ENCODE data around the gene LPAR5.

Gene LPAR5

GRCh38 chr12:6635856-6636531, at the start of gene LPAR5:
TSS of gene LPAR5 (minus strand) at chr12:6635959. CDS start at chr12:6621248, 14,711 bp downstream.
- DNase-seq (ENCODE audit: low read depth), result peak; percentile 40

GRCh38 chr12:6684609-6685008, 48.9 kb upstream of the LPAR5 start:
- peak; percentile 49 for DNase-seq (ENCODE audit: low read depth)

- no peak for DNase-seq (ENCODE audit: low read depth)
Observed at GRCh38 chr12:6676962-6677361, 41.2 kb upstream of the LPAR5 start.

- no peak for DNase-seq (ENCODE audit: low read depth)
Observed at GRCh38 chr12:6672143-6672542, 36.4 kb upstream of the LPAR5 start.

GRCh38 chr12:6667559-6668210, 31.9 kb upstream of the LPAR5 start:
- no peak for DNase-seq (ENCODE audit: low read depth)

- DNase-seq (ENCODE audit: low read depth), result no peak
Observed at GRCh38 chr12:6666211-6666610, 30.5 kb upstream of the LPAR5 start.

- no peak for DNase-seq (ENCODE audit: low read depth)
Observed at GRCh38 chr12:6664902-6665301, 29.1 kb upstream of the LPAR5 start.

- peak; percentile 100 for DNase-seq (ENCODE audit: low read depth)
Observed at GRCh38 chr12:6662906-6663742, 27.4 kb upstream of the LPAR5 start, which contains the start of gene ING4. TSS of gene ING4 (minus strand) at chr12:6663119. CDS start at chr12:6663101, 18 bp downstream.

GRCh38 chr12:6662602-6662905, 26.8 kb upstream of the LPAR5 start:
- DNase-seq (ENCODE audit: low read depth), result no peak

GRCh38 chr12:6653987-6654386, 18.2 kb upstream of the LPAR5 start:
- no peak for DNase-seq (ENCODE audit: low read depth)

- no peak for DNase-seq (ENCODE audit: low read depth)
Observed at GRCh38 chr12:6653342-6653741, 17.6 kb upstream of the LPAR5 start.

GRCh38 chr12:6652391-6652790, 16.6 kb upstream of the LPAR5 start:
- no peak for DNase-seq (ENCODE audit: low read depth)

- DNase-seq (ENCODE audit: low read depth), result no peak
Observed at GRCh38 chr12:6650832-6651231, 15.1 kb upstream of the LPAR5 start.

- peak; percentile 76 for DNase-seq (ENCODE audit: low read depth)
Observed at GRCh38 chr12:6647083-6647604, 11.4 kb upstream of the LPAR5 start, which contains the start of gene ACRBP. TSS of gene ACRBP (minus strand) at chr12:6647432. CDS start at chr12:6647366, 66 bp downstream.

- DNase-seq (ENCODE audit: low read depth), result no peak
Observed at GRCh38 chr12:6646276-6647082, 10.7 kb upstream of the LPAR5 start.

GRCh38 chr12:6644903-6645302, 9.1 kb upstream of the LPAR5 start:
- peak; percentile 29 for DNase-seq (ENCODE audit: low read depth)

- no peak for DNase-seq (ENCODE audit: low read depth)
Observed at GRCh38 chr12:6644257-6644596, 8.5 kb upstream of the LPAR5 start.

- DNase-seq (ENCODE audit: low read depth), result no peak
Observed at GRCh38 chr12:6643569-6644256, 8.0 kb upstream of the LPAR5 start.

- DNase-seq (ENCODE audit: low read depth), result no peak
Observed at GRCh38 chr12:6641131-6641530, 5.4 kb upstream of the LPAR5 start.

GRCh38 chr12:6640497-6640896, 4.7 kb upstream of the LPAR5 start:
- DNase-seq (ENCODE audit: low read depth), result no peak

- no peak for DNase-seq (ENCODE audit: low read depth)
Observed at GRCh38 chr12:6639151-6639801, 3.5 kb upstream of the LPAR5 start.

Data from EH (cell line).